ENCODE data around the gene SMIM5.

The SMIM5 gene

GRCh38 chr17:75639771-75640555 lies 6.7 kb downstream of the SMIM5 start:
- no peak overlapping the region for H3K4me3 ChIP-seq (ENCODE audit: control insufficient read depth, low read depth, low read length)
- DNase-seq (ENCODE audit: low read depth): no peak
- TF ChIP-seq CTCF (conservative IDR thresholded peaks at IDR 0.05; ENCODE audit: control insufficient read depth, insufficient read depth, low read depth, low read length): no peak

GRCh38 chr17:75640556-75641119 lies 7.4 kb downstream of the SMIM5 start:
- TF ChIP-seq CTCF (conservative IDR thresholded peaks at IDR 0.05; ENCODE audit: control insufficient read depth, insufficient read depth, low read depth, low read length): no peak

GRCh38 chr17:75641343-75641742 lies 8.1 kb downstream of the SMIM5 start:
- no peak for TF ChIP-seq CTCF (conservative IDR thresholded peaks at IDR 0.05; ENCODE audit: control insufficient read depth, insufficient read depth, low read depth, low read length)
- no peak overlapping the region for H3K4me3 ChIP-seq (ENCODE audit: control insufficient read depth, low read depth, low read length)
- no peak for DNase-seq (ENCODE audit: low read depth)

More at GRCh38 chr17:75640556-75641119, 7.4 kb downstream of the SMIM5 start:
- DNase-seq (ENCODE audit: low read depth): no peak
- H3K4me3 ChIP-seq (ENCODE audit: control insufficient read depth, low read depth, low read length): no peak overlapping the region

- no peak overlapping the region for H3K4me3 ChIP-seq (ENCODE audit: control insufficient read depth, low read depth, low read length)
Observed at GRCh38 chr17:75642182-75642783, 9.0 kb downstream of the SMIM5 start.

GRCh38 chr17:75642784-75643642 lies 9.8 kb downstream of the SMIM5 start:
- DNase-seq (ENCODE audit: low read depth): no peak
- no peak for TF ChIP-seq CTCF (conservative IDR thresholded peaks at IDR 0.05; ENCODE audit: control insufficient read depth, insufficient read depth, low read depth, low read length)
- no peak overlapping the region for H3K4me3 ChIP-seq (ENCODE audit: control insufficient read depth, low read depth, low read length)

More at GRCh38 chr17:75642182-75642783, 9.0 kb downstream of the SMIM5 start:
- DNase-seq (ENCODE audit: low read depth): no peak
- TF ChIP-seq CTCF (conservative IDR thresholded peaks at IDR 0.05; ENCODE audit: control insufficient read depth, insufficient read depth, low read depth, low read length): no peak

- H3K4me3 ChIP-seq (ENCODE audit: control insufficient read depth, low read depth, low read length): no peak overlapping the region
- no peak for TF ChIP-seq CTCF (conservative IDR thresholded peaks at IDR 0.05; ENCODE audit: control insufficient read depth, insufficient read depth, low read depth, low read length)
- DNase-seq (ENCODE audit: low read depth): no peak
Observed at GRCh38 chr17:75643643-75644017, 10.4 kb downstream of the SMIM5 start.

All from fibroblast of mammary gland (primary cell).